ENCODE data around the gene COL11A2. TPM values are rescaled to one million over a fixed set of nuclear protein-coding genes. Genes with fewer than 3 reads are reported as not detected.
A peak's percentile ranks its signal among the peaks of the same experiment; 100 is the strongest.

COL11A2 gene
- total RNA-seq: 2.7 and 3.3 TPM in 2 replicates
- long read RNA-seq, partial matches to known transcripts: 1 of 1 reads
- long read RNA-seq, other reads (novel, unspliced or antisense): 0 of 1 reads

GRCh38 chr6:33192105-33192646 lies at the start of gene COL11A2:
COL11A2 (minus strand) TSS chr6:33192467; CDS start chr6:33192240, 227 bp downstream.
- Mint-ChIP-seq H3K27me3 (ENCODE audit: unreplicated experiment) (peaks cover 12% of the 10 kb centered on the region), H3K4me3 (ENCODE audit: unreplicated experiment) (peak within 1 kb of the TSS; percentile 61), H3K27ac (ENCODE audit: unreplicated experiment) (peak within 1 kb of the TSS; percentile 2), H3K36me3 (ENCODE audit: unreplicated experiment) (peaks cover 32% of the 10 kb centered on the region), H3K4me1 (ENCODE audit: unreplicated experiment) (peaks cover 29% of the 10 kb centered on the region), H3K9me3 (ENCODE audit: unreplicated experiment) (no peaks in the 10 kb centered on the region)
- DNase-seq (ENCODE audit: extremely low spot score, unreplicated experiment): no peak
- TF ChIP-seq, protein P1, sequence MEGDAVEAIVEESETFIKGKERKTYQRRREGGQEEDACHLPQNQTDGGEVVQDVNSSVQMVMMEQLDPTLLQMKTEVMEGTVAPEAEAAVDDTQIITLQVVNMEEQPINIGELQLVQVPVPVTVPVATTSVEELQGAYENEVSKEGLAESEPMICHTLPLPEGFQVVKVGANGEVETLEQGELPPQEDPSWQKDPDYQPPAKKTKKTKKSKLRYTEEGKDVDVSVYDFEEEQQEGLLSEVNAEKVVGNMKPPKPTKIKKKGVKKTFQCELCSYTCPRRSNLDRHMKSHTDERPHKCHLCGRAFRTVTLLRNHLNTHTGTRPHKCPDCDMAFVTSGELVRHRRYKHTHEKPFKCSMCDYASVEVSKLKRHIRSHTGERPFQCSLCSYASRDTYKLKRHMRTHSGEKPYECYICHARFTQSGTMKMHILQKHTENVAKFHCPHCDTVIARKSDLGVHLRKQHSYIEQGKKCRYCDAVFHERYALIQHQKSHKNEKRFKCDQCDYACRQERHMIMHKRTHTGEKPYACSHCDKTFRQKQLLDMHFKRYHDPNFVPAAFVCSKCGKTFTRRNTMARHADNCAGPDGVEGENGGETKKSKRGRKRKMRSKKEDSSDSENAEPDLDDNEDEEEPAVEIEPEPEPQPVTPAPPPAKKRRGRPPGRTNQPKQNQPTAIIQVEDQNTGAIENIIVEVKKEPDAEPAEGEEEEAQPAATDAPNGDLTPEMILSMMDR (IDR thresholded peaks at IDR 0.05): no peak

DNA sequence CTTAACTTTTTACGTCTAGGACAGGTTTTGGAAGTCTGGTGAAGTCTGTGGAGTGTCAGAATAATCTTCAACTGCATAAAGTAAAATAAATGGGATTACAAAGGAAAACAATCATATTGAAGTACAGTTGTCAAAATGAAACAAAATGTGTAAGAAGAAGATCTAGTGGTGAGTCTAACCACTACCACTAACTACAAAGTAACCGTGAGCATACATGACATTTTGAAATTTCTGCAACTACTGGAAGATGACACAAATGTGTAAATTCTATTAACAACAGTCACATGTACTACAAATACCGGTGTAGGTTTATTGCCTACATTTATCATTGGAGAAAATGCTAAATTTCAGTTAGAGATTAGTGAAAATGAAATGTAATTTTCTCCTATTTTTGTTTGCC lies 49.7 kb upstream of the COL11A2 start:
- no peak for DNase-seq (ENCODE audit: extremely low spot score, unreplicated experiment)
- Mint-ChIP-seq H3K9me3 (ENCODE audit: unreplicated experiment) (no peaks in the 10 kb centered on the region), H3K27ac (ENCODE audit: unreplicated experiment) (no peak overlapping the region), H3K4me3 (ENCODE audit: unreplicated experiment) (no peak overlapping the region), H3K4me1 (ENCODE audit: unreplicated experiment) (no peaks in the 10 kb centered on the region), H3K36me3 (ENCODE audit: unreplicated experiment) (no peaks in the 10 kb centered on the region), H3K27me3 (ENCODE audit: unreplicated experiment) (peaks cover 43% of the 10 kb centered on the region)
- TF ChIP-seq, protein P1 (IDR thresholded peaks at IDR 0.05): no peak

- Mint-ChIP-seq H3K36me3 (ENCODE audit: unreplicated experiment) (no peaks in the 10 kb centered on the region), H3K9me3 (ENCODE audit: unreplicated experiment) (no peaks in the 10 kb centered on the region), H3K27ac (ENCODE audit: unreplicated experiment) (no peak overlapping the region), H3K4me1 (ENCODE audit: unreplicated experiment) (peaks cover 9% of the 10 kb centered on the region), H3K27me3 (ENCODE audit: unreplicated experiment) (peaks cover 59% of the 10 kb centered on the region), H3K4me3 (ENCODE audit: unreplicated experiment) (no peak overlapping the region)
- TF ChIP-seq, protein P1 (IDR thresholded peaks at IDR 0.05): no peak
- DNase-seq (ENCODE audit: extremely low spot score, unreplicated experiment): no peak
These were observed 45.5 kb upstream of the COL11A2 start for GRCh38 chr6:33237741-33238140.

- no peaks in the 10 kb centered on the region for H3K9me3 Mint-ChIP-seq (ENCODE audit: unreplicated experiment)
These were observed 44.6 kb upstream of the COL11A2 start for GRCh38 chr6:33236852-33237251.

DNA sequence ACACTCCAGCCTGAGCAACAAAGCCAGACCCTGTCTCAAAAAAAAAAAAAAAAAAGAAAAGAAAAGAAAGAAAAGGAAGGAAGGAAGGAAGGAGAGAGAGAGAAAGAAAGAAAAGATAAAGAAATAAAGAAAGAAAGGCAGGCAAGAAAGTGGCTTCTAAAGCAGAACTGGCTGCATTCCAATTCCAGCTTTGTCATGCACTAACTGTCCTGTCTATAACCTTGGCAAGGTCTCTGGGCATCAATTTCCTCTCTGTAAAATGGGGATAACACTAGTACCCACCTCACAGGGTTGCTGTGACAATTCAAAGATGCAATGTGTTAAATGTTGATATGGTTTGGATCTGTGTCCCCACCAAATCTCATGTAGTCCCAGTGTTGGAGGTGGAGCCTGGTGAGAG lies 44.1 kb upstream of the COL11A2 start:
- Mint-ChIP-seq H3K27ac (ENCODE audit: unreplicated experiment) (no peak overlapping the region), H3K4me1 (ENCODE audit: unreplicated experiment) (peaks cover 9% of the 10 kb centered on the region), H3K36me3 (ENCODE audit: unreplicated experiment) (no peaks in the 10 kb centered on the region), H3K27me3 (ENCODE audit: unreplicated experiment) (peaks cover 60% of the 10 kb centered on the region), H3K9me3 (ENCODE audit: unreplicated experiment) (no peaks in the 10 kb centered on the region), H3K4me3 (ENCODE audit: unreplicated experiment) (no peak overlapping the region)
- DNase-seq (ENCODE audit: extremely low spot score, unreplicated experiment): no peak
- TF ChIP-seq, protein P1 (IDR thresholded peaks at IDR 0.05): no peak

More at GRCh38 chr6:33236852-33237251, 44.6 kb upstream of the COL11A2 start:
- no peak for DNase-seq (ENCODE audit: extremely low spot score, unreplicated experiment)
- Mint-ChIP-seq H3K27ac (ENCODE audit: unreplicated experiment) (no peak overlapping the region), H3K36me3 (ENCODE audit: unreplicated experiment) (no peaks in the 10 kb centered on the region), H3K27me3 (ENCODE audit: unreplicated experiment) (peaks cover 58% of the 10 kb centered on the region), H3K4me3 (ENCODE audit: unreplicated experiment) (no peak overlapping the region), H3K4me1 (ENCODE audit: unreplicated experiment) (peaks cover 9% of the 10 kb centered on the region)
- TF ChIP-seq, protein P1 (IDR thresholded peaks at IDR 0.05): no peak
